ENCODE results near the gene GRIK5.

Gene GRIK5

DNA sequence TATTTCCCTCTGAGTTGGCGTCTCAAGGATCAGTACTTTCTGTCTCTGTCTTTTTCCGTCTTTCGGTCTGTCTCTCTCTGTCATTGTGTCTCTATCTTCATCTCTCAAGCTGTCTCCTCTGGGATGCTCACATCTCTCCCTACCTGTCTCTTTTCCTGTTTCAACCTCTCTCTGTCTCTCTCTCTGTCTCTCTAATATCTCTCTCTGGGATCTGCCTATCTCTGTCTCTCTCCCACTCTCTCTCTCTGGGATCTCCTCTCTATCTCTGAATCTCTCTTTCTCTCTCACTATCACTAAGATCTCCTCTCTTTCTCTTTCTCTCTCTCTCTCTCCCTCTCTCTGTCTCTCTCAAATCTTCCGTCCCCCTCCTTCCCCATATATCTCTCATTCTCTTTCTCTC is 80.0 kb downstream of the GRIK5 start:
- H3K4me3 ChIP-seq (ENCODE audit: low read depth, low read length): no peak overlapping the region
- no peak for DNase-seq (ENCODE audit: low read depth)
- TF ChIP-seq, protein P1, sequence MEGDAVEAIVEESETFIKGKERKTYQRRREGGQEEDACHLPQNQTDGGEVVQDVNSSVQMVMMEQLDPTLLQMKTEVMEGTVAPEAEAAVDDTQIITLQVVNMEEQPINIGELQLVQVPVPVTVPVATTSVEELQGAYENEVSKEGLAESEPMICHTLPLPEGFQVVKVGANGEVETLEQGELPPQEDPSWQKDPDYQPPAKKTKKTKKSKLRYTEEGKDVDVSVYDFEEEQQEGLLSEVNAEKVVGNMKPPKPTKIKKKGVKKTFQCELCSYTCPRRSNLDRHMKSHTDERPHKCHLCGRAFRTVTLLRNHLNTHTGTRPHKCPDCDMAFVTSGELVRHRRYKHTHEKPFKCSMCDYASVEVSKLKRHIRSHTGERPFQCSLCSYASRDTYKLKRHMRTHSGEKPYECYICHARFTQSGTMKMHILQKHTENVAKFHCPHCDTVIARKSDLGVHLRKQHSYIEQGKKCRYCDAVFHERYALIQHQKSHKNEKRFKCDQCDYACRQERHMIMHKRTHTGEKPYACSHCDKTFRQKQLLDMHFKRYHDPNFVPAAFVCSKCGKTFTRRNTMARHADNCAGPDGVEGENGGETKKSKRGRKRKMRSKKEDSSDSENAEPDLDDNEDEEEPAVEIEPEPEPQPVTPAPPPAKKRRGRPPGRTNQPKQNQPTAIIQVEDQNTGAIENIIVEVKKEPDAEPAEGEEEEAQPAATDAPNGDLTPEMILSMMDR (conservative IDR thresholded peaks at IDR 0.05; ENCODE audit: low read depth, low read length): no peak

DNA sequence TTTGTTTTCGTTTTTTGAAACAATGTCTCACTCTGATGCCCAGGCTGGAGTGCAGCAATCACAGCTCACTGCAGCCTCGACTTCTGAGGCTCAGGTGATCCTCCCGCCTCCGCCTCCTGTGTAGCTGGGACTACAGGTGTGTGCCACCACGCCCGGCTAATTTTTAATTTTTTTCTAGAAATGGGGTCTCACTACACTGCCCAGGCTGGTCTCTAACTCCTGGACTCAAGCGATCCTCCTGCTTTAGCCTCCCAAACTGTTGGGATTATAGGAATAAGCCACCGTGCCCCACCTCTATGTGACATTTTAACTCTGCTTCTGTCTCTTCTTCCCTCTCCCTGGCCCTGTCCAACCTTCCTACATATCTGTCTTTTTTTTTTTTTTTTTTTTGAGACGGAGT is 81.1 kb downstream of the GRIK5 start:
- no peak overlapping the region for H3K4me3 ChIP-seq (ENCODE audit: low read depth, low read length)
- no peak for DNase-seq (ENCODE audit: low read depth)
- TF ChIP-seq, protein P1 (conservative IDR thresholded peaks at IDR 0.05; ENCODE audit: low read depth, low read length): no peak

GRCh38 chr19:41987141-41987860 is 82.7 kb downstream of the GRIK5 start:
- no peak for DNase-seq (ENCODE audit: low read depth)
- TF ChIP-seq, protein P1 (conservative IDR thresholded peaks at IDR 0.05; ENCODE audit: low read depth, low read length): no peak
- H3K4me3 ChIP-seq (ENCODE audit: low read depth, low read length): no peak overlapping the region

DNA sequence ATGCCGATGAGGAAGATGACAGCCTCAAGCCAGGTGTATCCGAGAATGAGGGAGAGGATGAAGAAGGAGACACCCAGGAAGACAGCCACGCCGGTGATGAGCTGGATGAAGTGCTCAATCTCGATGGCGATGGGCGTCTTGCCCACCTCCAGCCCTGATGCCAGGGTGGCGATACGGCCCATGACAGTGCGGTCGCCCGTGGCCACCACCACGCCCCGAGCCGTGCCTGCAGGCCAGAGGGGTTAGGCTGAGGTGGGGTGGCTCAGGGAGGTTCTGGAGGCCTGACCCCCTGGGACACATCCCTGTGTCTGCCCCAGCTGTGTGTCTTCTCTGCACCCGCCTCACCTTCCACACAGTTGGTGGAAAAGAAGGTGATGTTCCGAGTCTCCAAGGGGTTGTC is 85.0 kb downstream of the GRIK5 start:
- TF ChIP-seq, protein P1 (conservative IDR thresholded peaks at IDR 0.05; ENCODE audit: low read depth, low read length): no peak
- no peak for DNase-seq (ENCODE audit: low read depth)
- no peak overlapping the region for H3K4me3 ChIP-seq (ENCODE audit: low read depth, low read length)

GRCh38 chr19:41981724-41982123 is 88.3 kb downstream of the GRIK5 start:
- DNase-seq (ENCODE audit: low read depth): no peak
- TF ChIP-seq, protein P1 (conservative IDR thresholded peaks at IDR 0.05; ENCODE audit: low read depth, low read length): no peak
- no peak overlapping the region for H3K4me3 ChIP-seq (ENCODE audit: low read depth, low read length)

DNA sequence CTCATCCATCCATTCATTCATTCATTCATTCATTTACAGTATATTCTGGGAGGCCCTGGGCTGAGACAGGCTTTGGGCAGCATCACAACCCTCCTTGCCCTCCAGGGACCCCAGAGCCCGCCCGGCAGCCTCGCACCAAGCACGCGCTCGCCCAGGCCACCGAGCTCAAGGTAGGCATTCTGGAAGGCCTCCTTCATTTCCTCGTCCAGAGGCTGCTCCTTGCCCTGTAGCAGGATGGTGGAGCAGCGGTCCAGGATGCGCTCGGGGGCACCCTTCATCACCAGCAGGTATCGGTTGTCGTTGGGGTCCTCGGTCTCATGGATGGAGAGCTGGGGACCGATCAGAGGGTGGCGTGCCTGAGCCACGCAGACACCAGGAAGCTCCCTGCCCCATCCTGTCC is 91.5 kb downstream of the GRIK5 start:
- DNase-seq (ENCODE audit: low read depth): no peak
- TF ChIP-seq, protein P1 (conservative IDR thresholded peaks at IDR 0.05; ENCODE audit: low read depth, low read length): no peak
- no peak overlapping the region for H3K4me3 ChIP-seq (ENCODE audit: low read depth, low read length)

GRCh38 chr19:41977916-41978315 is 92.1 kb downstream of the GRIK5 start:
- DNase-seq (ENCODE audit: low read depth): no peak
- H3K4me3 ChIP-seq (ENCODE audit: low read depth, low read length): no peak overlapping the region
- TF ChIP-seq, protein P1 (conservative IDR thresholded peaks at IDR 0.05; ENCODE audit: low read depth, low read length): no peak

Measured in choroid plexus epithelial cell (primary cell).